PFSK-1 (cell line): ENCODE results near the gene ST6GALNAC2.
A peak's percentile ranks its signal among the peaks of the same experiment; 100 is the strongest.

Experiments
- FOXP2 ChIP-seq: optimal IDR thresholded peaks from 2 replicates; pipeline ENCODE3; 2011; ENCODE audit warnings: borderline replicate concordance, control low read depth, inconsistent platforms; ENCODE audit not compliant: insufficient read depth; ENCODE audit errors: extremely low read length, extremely low read depth
- POLR2AphosphoS5 ChIP-seq: IDR thresholded peaks from 2 replicates; pipeline ENCODE4 v1.6.1; 2012; ENCODE audit warnings: low read depth, mild to moderate bottlenecking, control low read depth, low read length, moderate library complexity
- REST ChIP-seq, 2 experiments: IDR thresholded peaks; 2 replicates each; pipeline versions ENCODE4 v1.6.1 to v1.8.0; 2011 to 2012; ENCODE audit warnings: low read depth in 2 of 2, low read length in 2 of 2, control low read depth in 1 of 2, inconsistent platforms in 1 of 2, mild to moderate bottlenecking in 1 of 2, moderate library complexity in 1 of 2; ENCODE audit not compliant: insufficient read depth in 1 of 2
- SIN3A ChIP-seq: IDR thresholded peaks from 2 replicates; pipeline ENCODE4 v1.6.1; 2012; ENCODE audit warnings: mild to moderate bottlenecking, low read length, moderate library complexity, borderline replicate concordance; ENCODE audit not compliant: insufficient read depth
- TAF1 ChIP-seq: IDR thresholded peaks from 2 replicates; pipeline ENCODE4 v1.6.1; 2012; ENCODE audit warnings: low read length, control low read depth, borderline replicate concordance; ENCODE audit not compliant: insufficient read depth

The ST6GALNAC2 gene

GRCh38 chr17:76537578-76538280 is 47.9 kb downstream of the ST6GALNAC2 start, which contains the start of gene CYGB:
Gene CYGB (minus strand): TSS chr17:76537709. CDS start chr17:76537542, 167 bp downstream.
- no peak for TF ChIP-seq SIN3A

GRCh38 chr17:76537288-76537577 is 48.4 kb downstream of the ST6GALNAC2 start:
- TF ChIP-seq TAF1, result no peak

- TF ChIP-seq REST (IDR thresholded peaks at IDR 0.05; ENCODE audit: insufficient read depth in 1 of 2, low read depth in 2 of 2, low read length in 2 of 2) (no peak), SIN3A (no peak), TAF1 (no peak)
Measured at GRCh38 chr17:76536511-76537287, 49.0 kb downstream of the ST6GALNAC2 start.

GRCh38 chr17:76535788-76536510 is 49.7 kb downstream of the ST6GALNAC2 start:
- TF ChIP-seq TAF1 (no peak), REST (IDR thresholded peaks at IDR 0.05; ENCODE audit: insufficient read depth in 1 of 2, low read depth in 2 of 2, low read length in 2 of 2) (no peak), POLR2AphosphoS5 (no peak), SIN3A (no peak), FOXP2 (no peak)

GRCh38 chr17:76534831-76535732 is 50.6 kb downstream of the ST6GALNAC2 start:
- TF ChIP-seq TAF1, result no peak
- no peak for TF ChIP-seq SIN3A
- no peak for TF ChIP-seq POLR2AphosphoS5
- no peak for TF ChIP-seq FOXP2
- peak in 1 of 2 experiments; percentile 51; a peak in 1 of 4 replicates for TF ChIP-seq REST (IDR thresholded peaks at IDR 0.05; ENCODE audit: insufficient read depth in 1 of 2, low read depth in 2 of 2, low read length in 2 of 2)
